SIG-M5 treated with dmso at 0.1 percent for 504 hours (cell line): ENCODE results near the gene GOLT1A.
A peak's percentile ranks its signal among the peaks of the same experiment; 100 is the strongest.

Experiments
- DNase-seq: peaks from one replicate; lab custom pipeline; 2025; ENCODE audit not compliant: unreplicated experiment; lab: John Stamatoyannopoulos, UW

Gene GOLT1A

GRCh38 chr1:204194080-204194479 lies 19.7 kb downstream of the GOLT1A start:
- peak; percentile 15 for DNase-seq

GRCh38 chr1:204192589-204193352 lies 21.0 kb downstream of the GOLT1A start:
- DNase-seq = no peak

GRCh38 chr1:204192046-204192445 lies 21.7 kb downstream of the GOLT1A start:
- no peak for DNase-seq

- no peak for DNase-seq
Observed at GRCh38 chr1:204191456-204191855, 22.3 kb downstream of the GOLT1A start.

GRCh38 chr1:204190212-204191211 lies 23.3 kb downstream of the GOLT1A start:
- peak; percentile 92 for DNase-seq

GRCh38 chr1:204188959-204189639 lies 24.7 kb downstream of the GOLT1A start:
- no peak for DNase-seq

- DNase-seq = no peak
Observed at GRCh38 chr1:204186597-204186996, 27.2 kb downstream of the GOLT1A start.

GRCh38 chr1:204181116-204181515 lies 32.7 kb downstream of the GOLT1A start:
- DNase-seq = no peak

- no peak for DNase-seq
Observed at GRCh38 chr1:204180133-204180532, 33.7 kb downstream of the GOLT1A start.

GRCh38 chr1:204178487-204179281 lies 35.1 kb downstream of the GOLT1A start:
- no peak for DNase-seq

- no peak for DNase-seq
Observed at GRCh38 chr1:204177133-204177532, 36.7 kb downstream of the GOLT1A start.

- no peak for DNase-seq
Observed at GRCh38 chr1:204176049-204176448, 37.7 kb downstream of the GOLT1A start.

- no peak for DNase-seq
Observed at GRCh38 chr1:204174958-204175357, 38.8 kb downstream of the GOLT1A start.

- DNase-seq = no peak
Observed at GRCh38 chr1:204172404-204173029, 41.3 kb downstream of the GOLT1A start.

- DNase-seq = peak; percentile 78
Observed at GRCh38 chr1:204171751-204172178, 42.0 kb downstream of the GOLT1A start.

- no peak for DNase-seq
Observed at GRCh38 chr1:204170494-204171155, 43.2 kb downstream of the GOLT1A start.

- no peak for DNase-seq
Observed at GRCh38 chr1:204169858-204170257, 43.9 kb downstream of the GOLT1A start.

- DNase-seq = no peak
Observed at GRCh38 chr1:204167730-204168129, 46.1 kb downstream of the GOLT1A start.

GRCh38 chr1:204166219-204166618 lies 47.6 kb downstream of the GOLT1A start, which contains the start of gene REN:
Gene REN (minus strand): TSS chr1:204166337. CDS start chr1:204166293, 44 bp downstream.
- DNase-seq = no peak
